DMS 273 (cell line): Measurements from ENCODE around the gene ITIH2.
"Not testable (repeated sequence)": the region's sequence is repeated elsewhere in the genome, so short reads cannot be mapped to it uniquely, and the experiment has no call there.

Experiments
- DNase-seq: peaks from one replicate; lab custom pipeline; 2025; ENCODE audit not compliant: unreplicated experiment; lab: John Stamatoyannopoulos, UW

ITIH2 gene

GRCh38 chr10:7692368-7692767 is 10.7 kb upstream of the ITIH2 start:
- DNase-seq: not testable (repeated sequence)

- DNase-seq: not testable (repeated sequence)
Observed at GRCh38 chr10:7693194-7693593, 9.9 kb upstream of the ITIH2 start.

GRCh38 chr10:7696545-7696944 is 6.6 kb upstream of the ITIH2 start:
- DNase-seq: no peak

GRCh38 chr10:7697426-7697825 is 5.7 kb upstream of the ITIH2 start:
- DNase-seq: peak; percentile 4

- DNase-seq: no peak
Observed at GRCh38 chr10:7700577-7701125, 2.5 kb upstream of the ITIH2 start.

- DNase-seq: no peak
Observed at GRCh38 chr10:7701158-7701742, 1.9 kb upstream of the ITIH2 start.

GRCh38 chr10:7702288-7702812 is 766 bp upstream of the ITIH2 start:
- DNase-seq: no peak

- DNase-seq: no peak
Observed at GRCh38 chr10:7704071-7705016, 1.2 kb downstream of the ITIH2 start.

- DNase-seq: no peak
Observed at GRCh38 chr10:7705341-7705740, 2.2 kb downstream of the ITIH2 start.

GRCh38 chr10:7706534-7707073 is 3.5 kb downstream of the ITIH2 start:
- no peak for DNase-seq

- no peak for DNase-seq
Observed at GRCh38 chr10:7707102-7707501, 4.0 kb downstream of the ITIH2 start.

GRCh38 chr10:7707858-7708622 is 4.9 kb downstream of the ITIH2 start:
- no peak for DNase-seq

- DNase-seq: no peak
Observed at GRCh38 chr10:7708832-7709231, 5.7 kb downstream of the ITIH2 start.

GRCh38 chr10:7710446-7710845 is 7.3 kb downstream of the ITIH2 start:
- DNase-seq: no peak

- not testable (repeated sequence) for DNase-seq
Observed at GRCh38 chr10:7711075-7711474, 8.0 kb downstream of the ITIH2 start.

GRCh38 chr10:7715515-7715914 is 12.4 kb downstream of the ITIH2 start:
- DNase-seq: no peak

- no peak for DNase-seq
Observed at GRCh38 chr10:7717767-7718166, 14.7 kb downstream of the ITIH2 start.

- DNase-seq: no peak
Observed at GRCh38 chr10:7718685-7719084, 15.6 kb downstream of the ITIH2 start.

- no peak for DNase-seq
Observed at GRCh38 chr10:7720478-7720877, 17.4 kb downstream of the ITIH2 start.

GRCh38 chr10:7722927-7723529 is 19.9 kb downstream of the ITIH2 start:
- no peak for DNase-seq
